MCF 10A (cell line): Measurements from ENCODE around the gene FAM32A. TPM values are rescaled to one million over a fixed set of nuclear protein-coding genes. Genes with fewer than 3 reads are reported as not detected.

Experiments
- BruUV-seq: library from RNA; stranded (reverse); fragments of 400-500 nt; replicated peaks from 2 replicates; lab custom pipeline; 2021; lab: Mats Ljungman, UMichigan
- CTCF ChIA-PET: fragments of 300-600 bp; sonication (Branson Sonifier 250); formaldehyde crosslinking; extraction: SDS; loops from one replicate; lab custom pipeline; 2021; ENCODE audit warnings: antibody characterized with exemption, inconsistent platforms; lab: Yijun Ruan, JAX
- POLR2A ChIA-PET: fragments of 300-600, 350-650 bp; sonication (Branson Sonifier 250); formaldehyde crosslinking; extraction: SDS; loops from one replicate; lab custom pipeline; 2020; ENCODE audit warnings: antibody characterized with exemption, inconsistent platforms; lab: Yijun Ruan, JAX
- DNase-seq: peaks from one replicate; pipeline ENCODE4 v3.0.0-alpha.2; 2018; ENCODE audit not compliant: unreplicated experiment
- H3K27ac Mint-ChIP-seq: one replicate; pipeline ENCODE4 v1.8.0; 2022; ENCODE audit warnings: mild to moderate bottlenecking, low read depth, mixed read lengths; ENCODE audit not compliant: unreplicated experiment
- H3K27me3 Mint-ChIP-seq: one replicate; pipeline ENCODE4 v1.8.0; 2022; ENCODE audit warnings: mixed read lengths; ENCODE audit not compliant: insufficient read depth, unreplicated experiment
- H3K36me3 Mint-ChIP-seq: one replicate; pipeline ENCODE4 v1.8.0; 2022; ENCODE audit warnings: mild to moderate bottlenecking, moderate library complexity, mixed read lengths; ENCODE audit not compliant: insufficient read depth, unreplicated experiment
- H3K4me1 Mint-ChIP-seq: one replicate; pipeline ENCODE4 v1.8.0; 2022; ENCODE audit warnings: mixed read lengths; ENCODE audit not compliant: insufficient read depth, unreplicated experiment
- H3K4me3 Mint-ChIP-seq: one replicate; pipeline ENCODE4 v1.8.0; 2022; ENCODE audit warnings: mild to moderate bottlenecking, moderate library complexity, mixed read lengths; ENCODE audit not compliant: unreplicated experiment
- H3K9me3 Mint-ChIP-seq: one replicate; pipeline ENCODE4 v1.8.0; 2022; ENCODE audit warnings: mixed read lengths; ENCODE audit not compliant: unreplicated experiment
- CTCF ChIP-seq: fragments of 200-600 bp; IDR thresholded peaks from one replicate; pipeline ENCODE4 v1.8.0; 2022; ENCODE audit warnings: antibody characterized with exemption, mild to moderate bottlenecking; ENCODE audit not compliant: unreplicated experiment
- intact Hi-C: fragments of 100-400 bp; cut with micrococcal nuclease; formaldehyde crosslinking; loops from 2 replicates; pipeline ENCODE4 v1.14.1; 2022
- total RNA-seq: library from RNA; stranded (reverse); gene quantifications from 2 replicates; pipeline ENCODE4 v1.2.3, GENCODE V29; 2022

Gene FAM32A
- total RNA-seq, 1 experiment from 2014 or later, result 48.1 TPM

DNA sequence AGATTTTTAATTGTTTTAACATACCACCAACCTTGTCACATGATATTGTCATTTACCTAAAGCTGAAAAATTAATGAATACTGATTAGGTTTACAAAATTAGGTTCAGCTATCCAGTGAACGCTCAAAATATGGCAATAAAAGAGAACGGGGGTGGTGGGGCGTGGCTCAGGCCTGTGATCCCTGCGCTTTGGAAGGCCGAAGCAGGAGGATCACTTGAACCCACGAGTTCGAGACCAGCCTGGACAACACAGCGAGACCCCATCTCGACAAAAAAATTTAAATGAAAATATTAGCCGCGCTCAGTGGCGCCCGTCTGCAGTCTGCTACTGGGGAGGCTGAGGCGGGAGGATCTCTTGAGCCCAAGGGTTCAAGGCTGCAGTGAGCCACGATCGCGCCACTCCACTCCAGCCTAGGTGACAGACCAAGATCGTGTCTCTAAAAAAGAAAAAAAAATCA, 516 bp upstream of the FAM32A start:
- Mint-ChIP-seq H3K27me3 (no peaks in the 10 kb centered on the region), H3K4me1 (peaks cover 23% of the 10 kb centered on the region), H3K9me3 (no peaks in the 10 kb centered on the region), H3K27ac (peak overlapping the region; percentile 100), H3K36me3 (peaks cover 25% of the 10 kb centered on the region), H3K4me3 (peak overlapping the region; percentile 100)
- POLR2A ChIA-PET, result interaction anchor here (0.5 to 2.8 kb wide), 12 partner anchors 10 to 1387 kb away, joined by 3 to 24 read pairs (median 4); partner anchors contain the start of genes AP1M1, RAB8A and TPM4
- CTCF ChIA-PET, result interaction anchor here (0.6 to 3.2 kb wide), 11 partner anchors 10 to 806 kb away, joined by 3 to 25 read pairs (median 3); partner anchors contain the start of gene AP1M1
- intact Hi-C loops, result loop anchor here (1.0 kb wide), 4 partner anchors 13 to 555 kb away; partner anchors contain the start of genes AP1M1 and RAB8A
- TF ChIP-seq CTCF, result no peak
- TSS peak; percentile 81 for BruUV-seq
- DNase-seq, result no peak

GRCh38 chr19:16185768-16186123, 536 bp downstream of the FAM32A start:
- H3K9me3 Mint-ChIP-seq, result no peaks in the 10 kb centered on the region
- TSS peak; percentile 51 for BruUV-seq
- peaks cover 17% of the 10 kb centered on the region for H3K4me1 Mint-ChIP-seq
- peak overlapping the region; percentile 100 for H3K4me3 Mint-ChIP-seq
- peaks cover 35% of the 10 kb centered on the region for H3K36me3 Mint-ChIP-seq
- peak; percentile 30 for DNase-seq
- H3K27ac Mint-ChIP-seq, result peak overlapping the region; percentile 100
- H3K27me3 Mint-ChIP-seq, result no peaks in the 10 kb centered on the region
- ChIA-PET CTCF (interaction anchor here (0.5 to 3.2 kb wide), 15 partner anchors 9 to 755 kb away, joined by 3 to 25 read pairs (median 3); partner anchors contain the start of genes AP1M1 and TPM4), POLR2A (interaction anchor here (0.6 to 2.8 kb wide), 12 partner anchors 10 to 1388 kb away, joined by 3 to 24 read pairs (median 4); partner anchors contain the start of genes AP1M1, RAB8A, SLC35E1 and TPM4)
- intact Hi-C loops, result loop anchor here (1.0 kb wide), 4 partner anchors 12 to 556 kb away; partner anchors contain the start of genes AP1M1 and RAB8A
- TF ChIP-seq CTCF, result peak; percentile 34

- Mint-ChIP-seq H3K9me3 (no peaks in the 10 kb centered on the region), H3K4me1 (peaks cover 15% of the 10 kb centered on the region), H3K4me3 (no peak overlapping the region), H3K27me3 (no peaks in the 10 kb centered on the region), H3K27ac (no peak overlapping the region), H3K36me3 (peaks cover 57% of the 10 kb centered on the region)
- intact Hi-C loops, result no loop called here
- CTCF ChIA-PET, result interaction anchor here (0.6 to 1.3 kb wide), 6 partner anchors 9 to 336 kb away, joined by 3 to 4 read pairs (median 3); partner anchors contain the start of gene AP1M1
- TF ChIP-seq CTCF, result no peak
- POLR2A ChIA-PET, result interaction anchor here (0.6 to 0.8 kb wide), 2 partner anchors 9 to 50 kb away, joined by 3 to 5 read pairs; partner anchors contain the start of gene AP1M1
- no TSS peak for BruUV-seq
- no peak for DNase-seq
These were observed 3.3 kb downstream of the FAM32A start for GRCh38 chr19:16188521-16188920.

DNA sequence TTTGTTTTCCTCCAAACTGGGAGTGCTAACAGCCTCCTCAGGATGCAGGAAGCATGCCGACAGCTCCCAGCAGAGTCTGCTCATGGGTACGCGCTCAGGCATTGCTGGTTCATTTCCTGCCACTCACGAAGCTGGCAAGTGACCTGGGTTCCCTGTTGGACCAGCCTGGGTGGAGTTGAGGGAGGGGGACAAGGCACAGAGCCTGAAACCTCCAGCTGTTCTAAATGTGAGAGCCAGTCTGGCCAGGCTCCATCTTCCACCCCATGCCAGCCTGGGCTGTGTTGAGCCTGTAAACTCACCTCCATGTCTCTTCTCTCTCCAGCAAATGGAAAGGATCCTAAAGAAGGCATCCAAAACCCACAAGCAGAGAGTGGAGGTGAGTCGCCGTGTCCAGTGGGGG, 5.0 kb downstream of the FAM32A start:
- no peak for DNase-seq
- POLR2A ChIA-PET, result interaction anchor here (0.5 kb wide), 1 partner anchor 1499 kb away, joined by 3 read pairs; no protein-coding TSS in a partner anchor

More for the DNA sequence above, 5.0 kb downstream of the FAM32A start:
- Mint-ChIP-seq H3K4me1 (peaks cover 14% of the 10 kb centered on the region), H3K36me3 (peaks cover 55% of the 10 kb centered on the region), H3K9me3 (no peaks in the 10 kb centered on the region), H3K27me3 (no peaks in the 10 kb centered on the region), H3K4me3 (no peak overlapping the region), H3K27ac (no peak overlapping the region)
- CTCF ChIA-PET, result interaction anchor here (1.4 kb wide), 1 partner anchor 149 kb away, joined by 5 read pairs; no protein-coding TSS in a partner anchor
- no peak for TF ChIP-seq CTCF
- intact Hi-C loops, result no loop called here
- no TSS peak for BruUV-seq
